Muscle of leg (tissue), 11 donors: ENCODE results near the gene EML1. TPM values are rescaled to one million over a fixed set of nuclear protein-coding genes. Genes with fewer than 3 reads are reported as not detected.

Experiments
- DNase-seq: peaks from one replicate; pipeline ENCODE4 v3.0.0; 2013
- H3K27ac ChIP-seq: one replicate; pipeline ENCODE4 v1.5.1; 2013; ENCODE audit warnings: mild to moderate bottlenecking, low read length, control low read depth
- H3K27me3 ChIP-seq: one replicate; pipeline ENCODE4 v1.6.1; 2013; ENCODE audit warnings: low read length; ENCODE audit not compliant: control insufficient read depth, insufficient read depth
- H3K36me3 ChIP-seq: one replicate; pipeline ENCODE4 v1.6.1; 2013; ENCODE audit warnings: low read length; ENCODE audit not compliant: control insufficient read depth, insufficient read depth
- H3K4me1 ChIP-seq: one replicate; pipeline ENCODE4 v1.6.1; 2013; ENCODE audit warnings: low read length; ENCODE audit not compliant: control insufficient read depth, insufficient read depth
- H3K4me3 ChIP-seq: one replicate; pipeline ENCODE4 v1.5.1; 2013; ENCODE audit warnings: low read length, control low read depth
- H3K9me3 ChIP-seq: replicated peaks from 2 replicates; pipeline ENCODE4 v1.6.1; 2013; ENCODE audit warnings: low read depth, low read length; ENCODE audit not compliant: control insufficient read depth
- WGBS: methylation state at CpG from one replicate; pipeline ENCODE4 v1.1.5; 2013; ENCODE audit warnings: missing lambda C conversion rate; ENCODE audit not compliant: insufficient coverage; 5-methylcytosine and 5-hydroxymethylcytosine counted together
- polyA plus RNA-seq, 8 donors: library from polyadenylated mRNA; unstranded; fragments of 120-200 nt; gene quantifications; one replicate each; pipeline versions ENCODE4 v1.2.1 to v1.2.3, GENCODE V29; 2013; ENCODE audit warnings: inconsistent platforms in 1 of 8, low replicate concordance in 1 of 8; ENCODE audit not compliant: insufficient read length in 8 of 8, insufficient read depth in 1 of 8
- total RNA-seq: library from RNA; stranded (reverse); fragments of 120-200 nt; gene quantifications from one replicate; pipeline ENCODE4 v1.2.4, GENCODE V29; 2013

EML1 gene
- total and polyA plus RNA-seq, 9 donors = 24.3 to 51.2 (median 42.2) TPM

DNA sequence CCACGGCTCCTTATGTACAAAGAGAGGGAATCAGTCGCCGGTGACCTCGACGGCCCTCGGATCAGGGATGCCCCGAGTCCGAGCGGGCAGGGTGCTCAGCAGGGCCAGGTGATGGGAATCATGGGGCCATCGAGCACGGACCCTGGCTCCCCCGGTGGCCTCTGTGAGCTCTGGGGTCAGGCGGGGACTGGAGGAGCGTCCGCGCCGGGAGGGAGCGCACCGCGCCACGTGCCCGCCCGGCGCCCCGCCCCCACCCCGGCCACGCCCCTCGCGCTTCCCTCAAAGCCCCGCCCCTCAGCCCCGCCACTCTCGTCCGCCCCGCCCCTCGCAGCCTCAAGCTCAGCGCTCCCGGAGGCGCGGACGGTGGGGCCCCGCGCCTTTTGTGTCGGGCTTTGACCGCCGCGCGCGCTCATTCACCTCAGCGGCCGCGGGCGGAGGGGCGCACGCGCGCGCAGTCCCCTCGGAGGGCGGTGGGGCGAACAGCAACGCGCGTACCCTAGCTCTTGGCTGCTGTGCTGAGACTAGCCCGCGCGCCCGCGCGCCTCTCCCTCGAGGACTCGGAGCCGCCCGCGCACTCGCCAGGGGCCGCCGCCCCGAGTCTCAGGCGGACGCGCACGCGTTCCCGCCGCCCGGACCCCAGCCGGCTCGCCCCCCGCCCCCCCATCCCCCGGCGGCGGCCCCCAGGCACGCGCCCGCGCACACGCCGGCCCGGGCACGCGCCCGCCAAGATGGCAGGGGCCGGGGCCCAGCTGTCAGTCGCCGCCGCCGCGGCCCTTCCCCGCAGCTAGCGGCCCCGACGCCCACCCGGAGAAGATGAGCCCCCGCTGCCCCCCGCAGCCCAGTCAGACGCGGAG is 178.1 kb downstream of the EML1 start:
- Histone ChIP-seq H3K36me3 (no peaks in the 10 kb centered on the region), H3K4me1 (peaks cover 8% of the 10 kb centered on the region), H3K27ac (peak overlapping the region; percentile 20), H3K27me3 (peaks cover 16% of the 10 kb centered on the region), H3K9me3 (peaks cover 17% of the 10 kb centered on the region), H3K4me3 (peak overlapping the region; percentile 84)
- peak; percentile 92 for DNase-seq
- 2% methylated on average over 96 of the region's 117 CpGs for WGBS

GRCh38 chr14:99971941-99972747 is 178.9 kb downstream of the EML1 start:
- Histone ChIP-seq H3K27me3 (peaks cover 15% of the 10 kb centered on the region), H3K4me1 (peaks cover 8% of the 10 kb centered on the region), H3K27ac (peak overlapping the region; percentile 13), H3K36me3 (no peaks in the 10 kb centered on the region), H3K9me3 (peaks cover 17% of the 10 kb centered on the region), H3K4me3 (peak overlapping the region; percentile 84)
- under 1% methylated on average over 78 of the region's 79 CpGs for WGBS
- no peak for DNase-seq

DNA sequence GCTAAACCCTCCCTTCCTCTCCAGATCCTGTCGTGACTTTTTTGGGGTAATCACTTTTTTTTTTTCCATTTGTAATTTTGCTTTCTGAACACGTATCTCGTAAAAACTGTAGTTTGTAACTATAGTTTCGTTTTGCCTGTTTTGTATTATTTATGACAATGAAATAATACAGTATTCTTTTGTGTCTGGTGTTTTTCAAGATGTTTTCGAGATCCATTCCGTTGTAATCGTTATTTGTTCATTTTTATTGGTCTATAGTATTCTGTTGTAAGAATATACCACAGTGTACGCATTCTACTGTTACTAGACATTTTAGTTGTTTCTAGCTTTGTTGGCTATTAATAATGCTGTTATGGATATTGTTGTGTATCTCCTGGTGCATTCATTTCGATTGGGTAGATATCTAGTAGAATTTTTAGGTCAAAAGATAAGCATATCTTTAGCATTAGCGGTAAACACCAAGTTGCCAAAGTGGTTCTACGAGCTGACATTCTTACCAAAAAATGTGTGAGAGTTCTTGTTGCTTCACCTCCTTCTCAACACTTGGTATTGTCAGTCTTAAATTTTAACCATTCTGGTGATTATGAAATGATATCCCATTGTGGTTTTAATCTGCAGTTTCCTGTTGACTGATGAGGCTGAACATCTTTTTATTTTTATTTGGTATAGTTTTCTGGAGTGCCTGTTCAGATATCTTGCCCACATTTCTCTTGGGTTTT is 179.7 kb downstream of the EML1 start:
- Histone ChIP-seq H3K36me3 (no peaks in the 10 kb centered on the region), H3K4me1 (peaks cover 8% of the 10 kb centered on the region), H3K9me3 (peaks cover 17% of the 10 kb centered on the region), H3K27ac (no peak overlapping the region), H3K27me3 (peaks cover 15% of the 10 kb centered on the region), H3K4me3 (peak overlapping the region; percentile 84)
- no peak for DNase-seq
- no CpG with 5 or more reads among the region's 11 CpGs for WGBS

- Histone ChIP-seq H3K27ac (no peak overlapping the region), H3K27me3 (peaks cover 7% of the 10 kb centered on the region), H3K4me1 (peaks cover 5% of the 10 kb centered on the region), H3K9me3 (peaks cover 17% of the 10 kb centered on the region), H3K36me3 (no peaks in the 10 kb centered on the region), H3K4me3 (no peak overlapping the region)
- DNase-seq = no peak
Observed at GRCh38 chr14:99975190-99975589, 182.0 kb downstream of the EML1 start.

GRCh38 chr14:99976021-99976420 is 182.8 kb downstream of the EML1 start:
- H3K9me3 ChIP-seq = peaks cover 13% of the 10 kb centered on the region
- no peak overlapping the region for H3K4me3 ChIP-seq
- peaks cover under 1% of the 10 kb centered on the region for H3K27me3 ChIP-seq
- no peaks in the 10 kb centered on the region for H3K36me3 ChIP-seq
- DNase-seq = no peak
- no peak overlapping the region for H3K27ac ChIP-seq
- no CpG with 5 or more reads among the region's 1 CpG for WGBS
- H3K4me1 ChIP-seq = peaks cover 3% of the 10 kb centered on the region

DNA sequence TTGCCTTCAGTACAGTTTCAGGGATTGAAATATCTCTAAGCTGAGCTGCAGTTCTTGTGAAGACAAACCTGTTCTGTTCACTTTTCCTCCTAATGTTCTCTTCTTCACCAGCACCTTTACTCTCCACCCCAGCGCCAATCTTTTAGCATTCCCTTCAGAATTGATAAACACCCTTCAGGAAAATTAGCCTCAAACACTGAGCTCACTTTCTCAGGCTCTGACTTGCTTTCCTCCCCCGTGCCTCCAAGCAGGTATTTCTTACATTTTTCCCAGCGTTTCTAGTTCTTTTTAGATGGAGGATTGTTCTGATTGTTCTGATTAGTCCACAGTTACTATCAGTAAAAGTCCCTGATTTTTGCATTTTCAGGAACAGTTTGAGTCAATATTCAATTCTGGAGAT is 183.5 kb downstream of the EML1 start:
- Histone ChIP-seq H3K27ac (no peak overlapping the region), H3K9me3 (peaks cover 13% of the 10 kb centered on the region), H3K36me3 (no peaks in the 10 kb centered on the region), H3K4me1 (peaks cover 2% of the 10 kb centered on the region), H3K27me3 (no peaks in the 10 kb centered on the region), H3K4me3 (no peak overlapping the region)
- no peak for DNase-seq
- 80% methylated on average over 1 of the region's 3 CpGs for WGBS

GRCh38 chr14:99980299-99980698 is 187.1 kb downstream of the EML1 start:
- no CpG with 5 or more reads among the region's 7 CpGs for WGBS
- no peak for DNase-seq
- Histone ChIP-seq H3K36me3 (no peaks in the 10 kb centered on the region), H3K27me3 (no peaks in the 10 kb centered on the region), H3K9me3 (peaks cover 6% of the 10 kb centered on the region), H3K4me1 (no peaks in the 10 kb centered on the region), H3K27ac (no peak overlapping the region), H3K4me3 (no peak overlapping the region)

- Histone ChIP-seq H3K9me3 (no peaks in the 10 kb centered on the region), H3K36me3 (no peaks in the 10 kb centered on the region), H3K4me1 (no peaks in the 10 kb centered on the region), H3K27me3 (no peaks in the 10 kb centered on the region), H3K4me3 (no peak overlapping the region), H3K27ac (no peak overlapping the region)
- WGBS = 74% methylated on average over 4 of the region's 5 CpGs
- no peak for DNase-seq
Observed at GRCh38 chr14:99981806-99982205, 188.6 kb downstream of the EML1 start.

DNA sequence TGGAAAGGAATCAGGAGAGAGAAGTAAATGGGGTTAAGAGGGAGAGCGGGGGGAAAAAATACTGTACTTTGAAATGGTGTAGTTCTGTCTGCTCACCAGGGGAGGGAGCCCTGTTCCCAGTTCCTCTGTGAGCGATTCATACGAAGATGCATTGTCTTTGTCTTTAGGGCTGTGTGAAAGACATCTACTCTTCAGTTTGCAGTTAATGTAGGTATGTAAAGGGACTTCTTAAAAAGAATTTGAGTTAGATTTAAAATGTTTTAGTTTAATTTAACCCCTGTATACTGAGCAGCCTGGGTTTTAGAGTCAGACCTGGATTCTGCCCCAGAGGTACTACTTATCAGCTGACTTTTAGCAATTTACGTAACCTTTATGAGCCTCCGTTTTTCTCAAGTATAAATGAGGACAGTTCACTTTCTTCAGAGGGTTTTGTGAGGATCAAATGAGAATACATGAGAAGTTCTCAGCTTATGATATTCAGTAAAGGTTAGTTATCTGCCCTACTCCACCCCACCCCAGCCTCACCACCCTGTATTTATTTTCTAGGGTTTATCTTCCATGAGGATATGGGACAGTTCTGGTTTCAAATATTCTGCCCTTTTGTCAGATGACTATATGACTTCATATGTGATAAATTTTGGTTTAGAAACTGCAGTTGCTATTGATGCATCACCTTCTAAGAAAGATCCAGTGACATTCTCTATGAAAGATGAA is 189.5 kb downstream of the EML1 start:
- 0% methylated on average over 2 of the region's 5 CpGs for WGBS
- H3K4me1 ChIP-seq = no peaks in the 10 kb centered on the region

More for the DNA sequence above, 189.5 kb downstream of the EML1 start:
- H3K9me3 ChIP-seq = peaks cover 2% of the 10 kb centered on the region
- peak; percentile 77 for DNase-seq
- H3K27ac ChIP-seq = no peak overlapping the region
- no peaks in the 10 kb centered on the region for H3K36me3 ChIP-seq
- no peak overlapping the region for H3K4me3 ChIP-seq
- no peaks in the 10 kb centered on the region for H3K27me3 ChIP-seq
